Naive B cell (primary cell): ENCODE measurements around the gene PIH1D2. TPM values are rescaled to one million over a fixed set of nuclear protein-coding genes. Genes with fewer than 3 reads are reported as not detected.

Source experiments
- polyA plus RNA-seq, 6 donors: library from polyadenylated mRNA; unstranded; fragments of 300-500 nt; fragmentation: Illumina TruSeq; gene quantifications; one replicate each; pipeline ENCODE4 v1.2.3, GENCODE V29; 2021; ENCODE audit warnings: low read depth in 6 of 6

Gene PIH1D2
- polyA plus RNA-seq, 6 donors from 2014 or later, result not detected

Other genes starting within 250 kb of the PIH1D2 start
- 10 to 100 TPM; 12.7 to 36.5 (median 14.9) TPM for gene ALG9, start 202.4 kb downstream of the PIH1D2 start, polyA plus RNA-seq
- gene FDXACB1, start 194.9 kb downstream of the PIH1D2 start, polyA plus RNA-seq, result 10 to 100 TPM in 1 of 6 donors, 1 to 10 TPM in 5; 3.0 to 10.6 (median 6.0) TPM
- 10 to 100 TPM; 14.3 to 28.3 (median 18.5) TPM for gene CFAP68, start 194.5 kb downstream of the PIH1D2 start, polyA plus RNA-seq
- not detected for gene CRYAB, start 162.2 kb downstream of the PIH1D2 start, polyA plus RNA-seq
- not detected for gene HSPB2, start 161.3 kb downstream of the PIH1D2 start, polyA plus RNA-seq
- gene C11orf52, start 155.1 kb downstream of the PIH1D2 start, polyA plus RNA-seq, result not detected
- under 1 TPM in 3 of 6 donors, not detected in 3; 0.11 to 0.43 (median 0.13) TPM for gene DIXDC1, start 136.7 kb downstream of the PIH1D2 start, polyA plus RNA-seq
- gene DLAT, start 48.6 kb downstream of the PIH1D2 start, polyA plus RNA-seq, result 10 to 100 TPM; 24.6 to 38.8 (median 28.0) TPM
- 10 to 100 TPM in 4 of 6 donors, 1 to 10 TPM in 2; 3.7 to 18.6 (median 10.7) TPM for gene NKAPD1, start 282 bp upstream of the PIH1D2 start, polyA plus RNA-seq
- gene TIMM8B, start 12.7 kb upstream of the PIH1D2 start, polyA plus RNA-seq, result 10 to 100 TPM; 47.0 to 77.1 (median 53.3) TPM
- 100 to 1,000 TPM; 140 to 196 (median 168) TPM for gene SDHD, start 12.9 kb upstream of the PIH1D2 start, polyA plus RNA-seq
- gene IL18, start 90.1 kb upstream of the PIH1D2 start, polyA plus RNA-seq, result 1 to 10 TPM in 2 of 6 donors, under 1 TPM in 2, not detected in 2; 0.48 to 1.7 (median 1.1) TPM
- under 1 TPM in 1 of 6 donors, not detected in 5; 0.65 TPM for gene TEX12, start 93.4 kb upstream of the PIH1D2 start, polyA plus RNA-seq
- 1 to 10 TPM in 1 of 6 donors, under 1 TPM in 1, not detected in 4; 0.57 to 1.2 TPM for gene BCO2, start 101.5 kb upstream of the PIH1D2 start, polyA plus RNA-seq
- 10 to 100 TPM; 15.6 to 26.5 (median 22.7) TPM for gene PTS, start 152.4 kb upstream of the PIH1D2 start, polyA plus RNA-seq
- gene PLET1, start 186.8 kb upstream of the PIH1D2 start, polyA plus RNA-seq, result under 1 TPM in 1 of 6 donors, not detected in 5; 0.98 TPM